HL-60 (cell line): Measurements from ENCODE around the gene HRAS.

Experiments
- DNase-seq, 2 experiments: peaks; one replicate each; pipeline ENCODE4 v3.0.0-alpha.2; 2010 to 2020; ENCODE audit warnings: low read depth in 1 of 2, low spot score in 1 of 2
- H3K27ac ChIP-seq: fragments of 250-450 bp; sonication (Bioruptor Pico); replicated peaks from 2 replicates; pipeline ENCODE4 v1.5.1; 2020; ENCODE audit warnings: mild to moderate bottlenecking, moderate library complexity
- H3K27me3 ChIP-seq: fragments of 250-450 bp; sonication (Bioruptor Pico); 2 replicates; pipeline ENCODE4 v1.5.1; 2021; ENCODE audit warnings: mild to moderate bottlenecking, moderate library complexity; ENCODE audit not compliant: insufficient read depth, poor library complexity, severe bottlenecking
- H3K4me3 ChIP-seq: replicated peaks from 2 replicates; pipeline ENCODE4 v1.5.1; 2011; ENCODE audit warnings: mild to moderate bottlenecking, control low read depth, low read length; ENCODE audit not compliant: insufficient read depth
- GABPA ChIP-seq: IDR thresholded peaks from 2 replicates; pipeline ENCODE4 v1.6.1; 2012; ENCODE audit warnings: low read depth
- POLR2AphosphoS5 ChIP-seq: IDR thresholded peaks from 2 replicates; pipeline ENCODE4 v1.6.1; 2012; ENCODE audit warnings: low read depth
- SPI1 ChIP-seq: IDR thresholded peaks from 2 replicates; pipeline ENCODE4 v1.6.1; 2012; ENCODE audit warnings: low read depth, mild to moderate bottlenecking, borderline replicate concordance
- TF ChIP-seq, protein P1 (sequence below): IDR thresholded peaks from 2 replicates; pipeline ENCODE4 v1.6.1; 2012; ENCODE audit warnings: low read depth; ENCODE audit not compliant: insufficient replicate concordance
- TF ChIP-seq, protein P2 (sequence below): IDR thresholded peaks from one replicate; pipeline ENCODE4 v1.5.1; 2011; ENCODE audit warnings: low read length, control low read depth, inconsistent platforms; ENCODE audit not compliant: insufficient read depth

HRAS gene

DNA sequence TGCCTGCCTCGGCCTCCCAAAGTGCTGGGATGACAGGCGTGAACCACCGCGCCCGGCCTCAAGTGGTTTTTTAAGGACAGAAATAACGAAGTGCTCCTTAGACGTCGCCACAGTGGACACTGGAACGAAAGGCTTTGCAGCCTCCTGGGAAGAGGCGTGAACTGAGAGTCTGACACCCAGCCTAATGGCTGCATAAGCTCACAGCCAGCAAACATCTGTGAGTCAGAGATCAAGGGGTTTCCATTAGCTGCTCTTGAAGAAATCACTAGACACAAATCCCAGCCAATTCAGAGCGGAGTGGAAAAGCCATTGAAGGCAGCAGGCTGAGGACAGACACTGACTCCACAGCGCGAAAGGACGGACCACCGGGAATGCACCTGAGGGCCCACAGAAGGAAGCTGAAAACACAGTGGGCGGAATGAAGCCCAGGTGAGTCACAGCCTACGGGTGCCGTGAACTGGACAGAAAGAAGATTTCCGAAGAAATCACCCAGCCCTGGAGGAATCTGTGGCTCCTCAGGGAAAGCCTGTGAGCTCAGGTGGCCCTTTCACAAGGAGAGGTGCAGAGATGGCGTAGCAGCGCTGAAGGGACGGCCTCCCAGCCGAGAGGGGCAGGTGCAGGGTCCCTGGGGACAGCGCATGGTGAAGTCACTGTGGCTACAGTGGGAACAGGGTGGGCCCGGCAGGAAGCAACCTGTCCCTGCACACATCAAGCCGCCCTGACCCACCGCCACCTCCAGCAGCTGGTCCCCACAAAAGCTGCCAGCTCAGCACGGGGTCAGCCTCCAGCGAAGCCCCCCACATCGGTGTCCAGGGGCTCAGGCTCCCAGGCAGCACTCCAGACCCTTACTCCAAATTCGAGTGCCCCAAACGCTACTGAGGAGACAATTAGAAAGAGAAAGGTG lies 13.6 kb upstream of the HRAS start:
- H3K27me3 ChIP-seq = no peaks in the 10 kb centered on the region
- no peak for DNase-seq
- TF ChIP-seq GABPA = no peak
- TF ChIP-seq, protein P1, sequence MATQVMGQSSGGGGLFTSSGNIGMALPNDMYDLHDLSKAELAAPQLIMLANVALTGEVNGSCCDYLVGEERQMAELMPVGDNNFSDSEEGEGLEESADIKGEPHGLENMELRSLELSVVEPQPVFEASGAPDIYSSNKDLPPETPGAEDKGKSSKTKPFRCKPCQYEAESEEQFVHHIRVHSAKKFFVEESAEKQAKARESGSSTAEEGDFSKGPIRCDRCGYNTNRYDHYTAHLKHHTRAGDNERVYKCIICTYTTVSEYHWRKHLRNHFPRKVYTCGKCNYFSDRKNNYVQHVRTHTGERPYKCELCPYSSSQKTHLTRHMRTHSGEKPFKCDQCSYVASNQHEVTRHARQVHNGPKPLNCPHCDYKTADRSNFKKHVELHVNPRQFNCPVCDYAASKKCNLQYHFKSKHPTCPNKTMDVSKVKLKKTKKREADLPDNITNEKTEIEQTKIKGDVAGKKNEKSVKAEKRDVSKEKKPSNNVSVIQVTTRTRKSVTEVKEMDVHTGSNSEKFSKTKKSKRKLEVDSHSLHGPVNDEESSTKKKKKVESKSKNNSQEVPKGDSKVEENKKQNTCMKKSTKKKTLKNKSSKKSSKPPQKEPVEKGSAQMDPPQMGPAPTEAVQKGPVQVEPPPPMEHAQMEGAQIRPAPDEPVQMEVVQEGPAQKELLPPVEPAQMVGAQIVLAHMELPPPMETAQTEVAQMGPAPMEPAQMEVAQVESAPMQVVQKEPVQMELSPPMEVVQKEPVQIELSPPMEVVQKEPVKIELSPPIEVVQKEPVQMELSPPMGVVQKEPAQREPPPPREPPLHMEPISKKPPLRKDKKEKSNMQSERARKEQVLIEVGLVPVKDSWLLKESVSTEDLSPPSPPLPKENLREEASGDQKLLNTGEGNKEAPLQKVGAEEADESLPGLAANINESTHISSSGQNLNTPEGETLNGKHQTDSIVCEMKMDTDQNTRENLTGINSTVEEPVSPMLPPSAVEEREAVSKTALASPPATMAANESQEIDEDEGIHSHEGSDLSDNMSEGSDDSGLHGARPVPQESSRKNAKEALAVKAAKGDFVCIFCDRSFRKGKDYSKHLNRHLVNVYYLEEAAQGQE = no peak
- no peak overlapping the region for H3K4me3 ChIP-seq
- H3K27ac ChIP-seq = no peak overlapping the region

DNA sequence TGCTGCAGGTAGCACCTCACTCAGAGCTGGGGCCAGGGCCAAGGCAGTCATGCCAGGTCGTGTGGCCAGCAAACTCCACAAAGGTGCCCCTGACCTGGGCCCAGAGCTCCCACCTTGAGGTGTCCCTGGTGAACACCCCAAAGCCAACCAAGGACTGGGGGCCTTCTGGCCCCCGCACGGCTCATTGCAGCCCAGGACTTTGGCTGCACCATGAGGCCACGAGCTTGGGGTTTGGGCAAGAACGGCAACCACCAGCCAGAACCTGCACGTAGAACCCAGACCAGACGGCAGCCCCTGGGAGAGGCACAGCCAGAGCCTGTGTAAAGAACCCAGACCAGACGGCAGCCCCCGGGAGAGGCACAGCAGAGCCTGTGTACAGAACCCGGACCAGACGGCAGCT lies 9.8 kb upstream of the HRAS start:
- Histone ChIP-seq H3K4me3 (no peak overlapping the region), H3K27ac (no peak overlapping the region), H3K27me3 (no peaks in the 10 kb centered on the region)
- DNase-seq = no peak
- TF ChIP-seq POLR2AphosphoS5 = no peak

DNA sequence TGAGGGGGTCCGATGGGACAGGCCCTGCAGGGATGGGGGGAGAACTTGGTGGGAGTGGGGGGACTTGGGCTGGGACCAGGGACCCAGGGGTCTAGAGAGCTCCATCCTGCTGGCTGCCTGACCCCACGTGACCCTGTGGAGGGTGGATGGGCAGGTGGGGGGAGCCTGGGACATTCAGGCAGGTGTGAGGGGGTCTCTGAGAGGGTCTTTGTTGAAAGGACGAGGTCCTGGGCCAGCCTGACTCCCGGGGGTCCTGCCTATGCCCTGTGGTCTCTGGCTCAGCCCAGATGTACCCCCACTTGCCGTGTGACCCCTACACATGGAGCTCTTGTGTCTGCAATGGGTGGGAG lies 9.4 kb upstream of the HRAS start:
- no peak overlapping the region for H3K27ac ChIP-seq
- TF ChIP-seq, protein P1 = no peak

DNA sequence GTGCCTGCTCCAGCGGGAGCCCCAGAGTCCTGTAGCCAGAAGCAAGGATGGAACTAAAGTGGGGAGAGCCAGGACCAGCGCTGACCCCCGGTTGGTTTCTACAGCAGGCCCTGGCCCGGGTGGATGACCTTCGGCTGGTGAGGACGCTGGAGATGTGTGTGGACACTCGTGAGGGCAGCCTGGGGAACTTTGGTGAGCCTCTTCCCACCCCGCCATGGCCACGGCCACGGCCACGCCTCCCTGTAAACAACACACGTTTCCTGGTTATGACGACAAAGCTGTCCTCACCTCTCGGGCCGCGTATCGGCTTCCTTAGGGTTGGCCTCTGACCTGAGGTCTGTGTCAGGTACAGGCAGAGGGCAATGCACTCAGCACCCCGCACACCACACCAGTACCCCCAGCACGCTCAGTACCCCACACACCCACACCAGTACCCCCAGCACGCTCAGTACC lies 6.1 kb upstream of the HRAS start:
- no peak for DNase-seq
- Histone ChIP-seq H3K27me3 (no peaks in the 10 kb centered on the region), H3K4me3 (no peak overlapping the region), H3K27ac (no peak overlapping the region)
- TF ChIP-seq SPI1 = no peak
- TF ChIP-seq GABPA = no peak
- no peak for TF ChIP-seq POLR2AphosphoS5

More for the DNA sequence above, 9.4 kb upstream of the HRAS start:
- Histone ChIP-seq H3K27me3 (no peaks in the 10 kb centered on the region), H3K4me3 (no peak overlapping the region)
- no peak for DNase-seq

- Histone ChIP-seq H3K27me3 (no peaks in the 10 kb centered on the region), H3K27ac (no peak overlapping the region), H3K4me3 (no peak overlapping the region)
- DNase-seq = no peak
- TF ChIP-seq GABPA = no peak
- TF ChIP-seq, protein P2, sequence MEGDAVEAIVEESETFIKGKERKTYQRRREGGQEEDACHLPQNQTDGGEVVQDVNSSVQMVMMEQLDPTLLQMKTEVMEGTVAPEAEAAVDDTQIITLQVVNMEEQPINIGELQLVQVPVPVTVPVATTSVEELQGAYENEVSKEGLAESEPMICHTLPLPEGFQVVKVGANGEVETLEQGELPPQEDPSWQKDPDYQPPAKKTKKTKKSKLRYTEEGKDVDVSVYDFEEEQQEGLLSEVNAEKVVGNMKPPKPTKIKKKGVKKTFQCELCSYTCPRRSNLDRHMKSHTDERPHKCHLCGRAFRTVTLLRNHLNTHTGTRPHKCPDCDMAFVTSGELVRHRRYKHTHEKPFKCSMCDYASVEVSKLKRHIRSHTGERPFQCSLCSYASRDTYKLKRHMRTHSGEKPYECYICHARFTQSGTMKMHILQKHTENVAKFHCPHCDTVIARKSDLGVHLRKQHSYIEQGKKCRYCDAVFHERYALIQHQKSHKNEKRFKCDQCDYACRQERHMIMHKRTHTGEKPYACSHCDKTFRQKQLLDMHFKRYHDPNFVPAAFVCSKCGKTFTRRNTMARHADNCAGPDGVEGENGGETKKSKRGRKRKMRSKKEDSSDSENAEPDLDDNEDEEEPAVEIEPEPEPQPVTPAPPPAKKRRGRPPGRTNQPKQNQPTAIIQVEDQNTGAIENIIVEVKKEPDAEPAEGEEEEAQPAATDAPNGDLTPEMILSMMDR = no peak
- TF ChIP-seq POLR2AphosphoS5 = no peak
- no peak for TF ChIP-seq SPI1
- TF ChIP-seq, protein P1 = no peak
Observed at GRCh38 chr11:540583-541432, 5.4 kb upstream of the HRAS start.
